NCI-H2107 treated with DMSO at 0.1 percent for 48 hours (cell line): ENCODE results near the gene ID4.

Source experiments
- DNase-seq: peaks from one replicate; lab custom pipeline; 2025; ENCODE audit not compliant: unreplicated experiment; lab: John Stamatoyannopoulos, UW

Gene ID4

DNA sequence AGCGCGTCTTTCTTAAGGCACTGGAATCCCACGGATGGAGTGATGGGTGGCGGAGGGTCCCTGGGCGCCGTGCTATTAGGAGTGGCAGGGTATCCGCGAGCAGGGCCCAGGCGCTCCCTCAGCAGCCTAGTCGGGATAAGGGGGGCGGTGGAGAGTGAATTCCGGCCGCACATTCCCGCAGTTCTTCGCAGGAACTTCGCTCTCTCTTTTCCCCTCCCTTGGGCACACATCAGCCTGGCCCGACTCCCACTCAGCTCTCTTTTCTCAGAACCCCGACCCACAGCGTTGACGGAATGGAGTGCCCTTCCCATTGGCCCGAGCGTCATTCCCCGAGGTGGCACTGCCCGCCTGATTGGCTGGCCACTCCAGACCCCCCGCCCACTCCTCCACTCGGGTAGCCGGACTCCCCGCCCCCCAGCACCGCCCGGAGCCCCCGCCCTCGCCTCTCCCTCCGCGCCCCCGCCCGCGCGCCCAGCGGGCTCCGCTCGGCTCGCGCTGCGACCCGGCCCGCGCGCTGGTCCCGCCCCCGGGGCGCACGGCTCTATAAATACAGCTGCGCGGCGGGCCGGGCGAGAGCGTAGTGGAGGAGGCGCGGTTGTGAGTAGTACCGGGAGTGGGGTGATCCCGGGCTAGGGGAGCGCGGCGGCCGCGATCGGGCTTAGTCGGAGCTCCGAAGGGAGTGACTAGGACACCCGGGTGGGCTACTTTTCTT, at the start of gene ID4:
TSS of gene ID4 (plus strand) at position 572 of the 712 bp plus-strand sequence. CDS start 385 bp downstream, outside the sequence.
- no peak for DNase-seq

- DNase-seq, result no peak
Measured at GRCh38 chr6:19788686-19789085, 48.5 kb upstream of the ID4 start.

GRCh38 chr6:19789100-19789803, 47.9 kb upstream of the ID4 start:
- DNase-seq, result no peak

DNA sequence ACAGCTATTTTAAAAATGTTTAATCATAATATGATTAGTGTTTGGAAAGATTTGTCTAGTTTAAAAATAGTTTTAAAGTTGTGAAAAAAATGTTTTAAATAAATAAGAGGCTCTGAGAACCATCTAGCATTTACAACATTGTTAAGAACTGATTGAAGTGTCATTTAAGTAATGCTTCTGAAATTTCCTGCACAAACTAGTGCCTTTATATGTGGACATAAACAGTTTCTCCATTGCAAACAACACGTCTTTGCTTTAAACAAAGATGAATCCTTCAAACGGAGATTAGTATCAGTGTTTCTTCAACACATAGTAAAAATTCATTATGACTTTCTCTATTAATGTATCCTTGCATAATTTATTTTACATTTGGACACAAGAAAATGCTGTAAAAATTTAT, 45.9 kb upstream of the ID4 start:
- DNase-seq, result no peak

GRCh38 chr6:19795211-19795610, 42.0 kb upstream of the ID4 start:
- no peak for DNase-seq

DNA sequence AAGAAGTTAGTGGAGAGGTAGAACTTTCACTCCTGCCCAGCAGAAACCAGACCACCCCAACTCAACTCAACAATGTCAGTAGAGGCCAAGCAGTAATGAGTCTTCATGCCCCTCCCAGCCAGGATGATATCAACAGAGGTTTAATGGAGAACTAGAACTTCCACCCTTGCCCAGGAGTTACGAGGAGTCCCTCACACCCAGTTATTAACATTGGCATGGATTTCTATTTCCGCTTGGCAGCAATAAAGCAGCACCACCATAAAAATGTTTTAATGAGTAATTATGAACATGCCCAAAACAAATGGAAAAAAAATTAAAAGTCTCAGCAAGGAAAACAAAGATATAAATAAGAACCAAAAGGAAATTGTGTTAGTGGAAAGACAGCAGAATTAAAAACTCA, 40.7 kb upstream of the ID4 start:
- no peak for DNase-seq

DNA sequence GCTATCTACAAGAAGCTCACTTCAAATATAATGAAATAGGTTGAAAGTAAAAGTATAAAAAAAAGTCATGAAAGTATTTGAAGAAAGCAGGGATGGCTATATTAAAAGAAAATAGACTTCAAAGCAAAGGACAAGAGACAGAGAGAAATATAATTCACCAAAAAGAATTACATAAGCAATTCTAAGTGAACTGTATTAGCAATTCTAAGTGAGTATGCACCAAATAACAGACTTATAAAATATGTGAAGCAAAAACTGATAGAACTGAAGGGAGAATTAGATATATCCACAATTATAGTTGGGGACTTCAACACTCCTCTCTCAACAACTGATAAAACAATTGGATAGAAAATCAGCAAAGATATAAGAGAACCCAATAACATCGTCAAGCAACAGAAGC, 38.8 kb upstream of the ID4 start:
- no peak for DNase-seq

GRCh38 chr6:19802656-19803055, 34.5 kb upstream of the ID4 start:
- no peak for DNase-seq

DNA sequence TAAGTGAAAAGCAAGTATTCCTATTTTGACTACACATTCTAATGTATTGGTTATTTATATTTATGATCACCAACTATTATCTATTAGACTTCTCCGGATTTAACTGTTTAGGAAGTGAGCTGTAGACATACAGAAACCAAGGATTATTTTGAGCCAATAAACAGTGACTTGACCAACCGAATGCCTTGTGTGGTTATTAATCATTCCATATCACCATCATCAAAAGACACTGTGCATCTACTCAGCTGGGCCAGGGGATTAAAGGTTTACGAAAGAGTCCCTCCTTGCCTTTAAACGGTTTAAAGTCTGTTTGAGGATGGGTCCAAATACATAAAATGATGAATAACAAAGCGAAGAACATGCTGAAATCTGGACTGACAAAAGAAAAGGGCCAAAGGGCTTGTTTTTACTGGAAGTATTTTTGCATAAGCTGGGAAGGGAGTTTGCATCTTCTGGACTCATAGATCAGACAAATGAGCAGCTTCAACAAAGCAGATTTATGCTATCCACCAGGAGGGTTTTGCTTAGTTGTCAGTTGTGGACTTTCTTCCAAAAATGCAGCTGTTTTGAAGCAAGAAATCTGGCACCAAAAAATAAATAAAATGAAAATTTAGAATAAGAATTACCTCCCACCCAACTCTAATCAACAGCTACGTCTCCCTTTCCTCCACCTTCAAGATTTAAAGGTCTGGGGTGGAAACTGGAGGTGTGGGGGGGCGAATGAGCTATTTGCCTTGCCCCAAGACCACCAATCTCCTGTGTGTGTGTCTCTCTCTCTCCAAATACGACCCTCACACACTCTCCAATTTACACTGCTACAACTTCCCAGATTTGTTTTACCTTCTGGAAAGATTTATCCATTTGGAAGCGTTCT, 33.6 kb upstream of the ID4 start:
- no peak for DNase-seq

DNA sequence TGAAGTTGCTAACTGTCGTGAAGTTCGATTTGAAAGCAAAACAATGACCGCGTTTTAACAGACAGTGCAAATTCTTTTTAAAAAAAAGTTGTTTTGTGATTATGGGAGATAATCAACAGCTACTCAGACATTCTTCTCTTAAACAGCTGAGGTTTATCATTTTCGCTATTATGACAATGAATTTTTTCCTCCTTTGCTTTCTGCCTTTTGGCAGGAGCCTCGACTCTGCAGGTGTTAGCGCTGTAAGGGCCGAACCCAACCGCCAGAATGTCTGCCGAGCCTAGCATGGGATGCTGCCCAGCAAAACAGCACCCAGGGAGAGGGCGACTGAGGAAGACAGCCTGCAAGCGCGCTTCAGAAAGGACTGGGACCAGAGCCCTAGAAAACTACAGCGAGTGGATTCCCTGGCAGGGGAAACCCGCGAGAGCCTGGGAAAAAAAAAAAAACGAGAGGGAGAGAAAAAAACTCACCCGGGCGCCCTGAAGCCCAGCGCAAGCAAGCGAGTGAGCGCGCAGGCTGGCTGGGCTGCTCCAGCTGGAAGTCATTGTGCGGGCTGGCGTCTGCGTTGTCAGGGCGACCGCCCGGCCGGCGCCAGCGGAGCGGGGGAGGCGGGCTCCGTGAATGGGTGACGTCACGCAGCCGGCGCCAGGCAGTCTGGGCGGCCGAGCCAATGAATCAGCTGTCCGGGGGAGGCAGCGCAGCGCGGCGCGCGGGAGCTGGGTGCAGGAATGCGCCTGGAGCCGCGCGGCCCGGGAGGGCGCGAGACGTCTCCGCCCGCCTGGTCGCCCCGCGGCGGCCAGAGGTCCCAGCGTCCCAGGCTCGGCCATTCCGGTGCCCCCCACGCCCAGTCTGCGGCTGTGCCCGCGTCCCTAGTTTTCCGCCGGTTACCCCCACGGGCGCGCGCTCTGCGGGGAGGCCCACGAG, 32.7 kb upstream of the ID4 start:
- peak; percentile 45 for DNase-seq

GRCh38 chr6:19805129-19805481, 32.1 kb upstream of the ID4 start:
- DNase-seq, result no peak

GRCh38 chr6:19806971-19807396, 30.2 kb upstream of the ID4 start:
- no peak for DNase-seq

- no peak for DNase-seq
Measured at GRCh38 chr6:19811397-19812079, 25.6 kb upstream of the ID4 start.

- DNase-seq, result no peak
Measured at GRCh38 chr6:19812512-19813119, 24.6 kb upstream of the ID4 start.

GRCh38 chr6:19818805-19819204, 18.4 kb upstream of the ID4 start:
- no peak for DNase-seq

DNA sequence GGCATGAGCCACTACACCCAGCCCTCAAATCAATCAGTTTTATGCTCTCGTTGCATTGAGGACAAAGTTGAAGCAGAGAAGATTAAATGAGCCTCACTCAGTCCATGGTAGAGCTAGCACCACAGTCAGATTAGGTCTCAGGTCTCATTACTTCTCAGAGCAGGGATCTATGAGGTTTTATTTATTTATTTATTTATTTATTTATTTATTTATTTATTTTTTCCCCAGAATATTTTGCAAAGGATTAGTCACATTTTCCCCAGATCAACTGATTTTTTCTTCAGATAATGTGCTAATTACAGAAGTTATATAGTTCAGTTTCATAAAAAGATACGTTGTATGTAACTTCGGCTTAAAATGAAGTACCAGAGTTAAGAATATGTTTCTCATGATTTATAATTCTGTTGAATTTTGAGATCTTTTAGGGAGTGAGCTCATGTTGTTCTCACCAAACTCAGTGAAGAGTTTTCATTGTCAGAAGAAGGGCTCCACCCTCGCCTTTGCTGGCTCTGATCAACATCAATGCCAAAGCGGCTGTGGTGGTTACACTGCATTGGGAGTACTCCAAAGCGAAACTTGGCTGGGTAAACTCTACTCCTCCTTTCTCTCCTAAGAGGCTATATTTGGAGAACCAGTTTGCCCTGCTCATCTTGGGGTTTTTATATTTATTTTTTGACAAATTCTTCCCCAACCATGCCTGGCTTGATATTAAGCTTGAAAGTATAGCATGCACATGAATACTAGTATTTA, 12.9 kb upstream of the ID4 start:
- no peak for DNase-seq

GRCh38 chr6:19827247-19827646, 9.9 kb upstream of the ID4 start:
- no peak for DNase-seq

DNA sequence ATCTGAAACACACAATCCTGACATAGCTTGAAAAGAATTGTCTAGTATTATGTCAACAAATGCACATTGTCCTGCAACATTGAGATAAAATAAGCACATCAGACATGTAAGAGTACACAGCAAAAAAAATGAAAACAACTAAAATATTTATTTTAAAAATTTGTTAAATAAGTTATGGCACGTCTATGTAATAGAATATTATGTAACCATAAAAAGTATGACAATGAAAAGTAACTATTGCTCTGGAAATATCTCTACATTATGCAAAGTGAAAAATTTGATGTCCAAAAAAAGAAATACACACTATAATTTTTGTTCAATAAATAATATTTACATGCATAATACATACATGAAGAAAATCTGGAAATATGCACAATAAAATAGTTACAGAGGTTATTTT, 9.3 kb upstream of the ID4 start:
- no peak for DNase-seq

GRCh38 chr6:19830171-19830570, 7.0 kb upstream of the ID4 start:
- no peak for DNase-seq
